H1 (cell line): ENCODE data around the gene OPCML. TPM values are rescaled to one million over a fixed set of nuclear protein-coding genes. Genes with fewer than 3 reads are reported as not detected.

Experiments used
- CHD1 ChIP-seq: IDR thresholded peaks from 2 replicates; pipeline ENCODE4 v1.6.1; 2012; ENCODE audit warnings: low read depth, low read length, improper control_type of control experiment
- KDM5A ChIP-seq: fragments of 200-600 bp; IDR thresholded peaks from 2 replicates; pipeline ENCODE4 v1.7.1; 2012; ENCODE audit warnings: mild to moderate bottlenecking, low read length, inconsistent platforms, mixed read lengths
- PHF8 ChIP-seq: fragments of 200-600 bp; sonication (generic); conservative IDR thresholded peaks from 2 replicates; pipeline ENCODE4 v1.7.1; 2012; ENCODE audit warnings: low read depth, mild to moderate bottlenecking, inconsistent platforms, low read length, moderate library complexity
- SIX5 ChIP-seq: IDR thresholded peaks from 2 replicates; pipeline ENCODE4 v1.6.1; 2011; ENCODE audit warnings: mild to moderate bottlenecking, low read depth, low read length
- SP2 ChIP-seq: IDR thresholded peaks from 2 replicates; pipeline ENCODE4 v1.6.1; 2012; ENCODE audit warnings: mild to moderate bottlenecking, low read length, inconsistent platforms
- ZNF274 ChIP-seq: IDR thresholded peaks from 2 replicates; pipeline ENCODE4 v1.7.0; 2012; ENCODE audit warnings: low read length, borderline replicate concordance; ENCODE audit errors: extremely low read depth
- polyA plus RNA-seq, 7 experiments: library from polyadenylated mRNA; depleted of rRNA in 3 of 7; stranded (reverse) in 5 of 7; unstranded in 2 of 7; fragments of >200 nt in 5 of 7; fragments of 200-250 nt in 2 of 7; gene quantifications; 1 replicate in 5 of 7; 2 replicates in 1 of 7; 4 replicates in 1 of 7; pipeline versions ENCODE4 v1.2.1 to v1.2.3, GENCODE V29; 2011 to 2013; ENCODE audit warnings: missing spikeins in 2 of 7, mixed read lengths in 2 of 7
- total RNA-seq: library from RNA; stranded (reverse); fragmentation: NEBNext Ultra II Directional; extraction: Animal tissue kit (Norgen Biotek cat#: 25700); gene quantifications from 2 replicates; pipeline ENCODE4 v1.2.1, GENCODE V29; 2021

Gene OPCML
- total and polyA plus RNA-seq, 2 of the 8 experiments (the other 6 are each of a cell fraction or from before 2014, with no cell fraction given) = 2.3 to 3.1 TPM

DNA sequence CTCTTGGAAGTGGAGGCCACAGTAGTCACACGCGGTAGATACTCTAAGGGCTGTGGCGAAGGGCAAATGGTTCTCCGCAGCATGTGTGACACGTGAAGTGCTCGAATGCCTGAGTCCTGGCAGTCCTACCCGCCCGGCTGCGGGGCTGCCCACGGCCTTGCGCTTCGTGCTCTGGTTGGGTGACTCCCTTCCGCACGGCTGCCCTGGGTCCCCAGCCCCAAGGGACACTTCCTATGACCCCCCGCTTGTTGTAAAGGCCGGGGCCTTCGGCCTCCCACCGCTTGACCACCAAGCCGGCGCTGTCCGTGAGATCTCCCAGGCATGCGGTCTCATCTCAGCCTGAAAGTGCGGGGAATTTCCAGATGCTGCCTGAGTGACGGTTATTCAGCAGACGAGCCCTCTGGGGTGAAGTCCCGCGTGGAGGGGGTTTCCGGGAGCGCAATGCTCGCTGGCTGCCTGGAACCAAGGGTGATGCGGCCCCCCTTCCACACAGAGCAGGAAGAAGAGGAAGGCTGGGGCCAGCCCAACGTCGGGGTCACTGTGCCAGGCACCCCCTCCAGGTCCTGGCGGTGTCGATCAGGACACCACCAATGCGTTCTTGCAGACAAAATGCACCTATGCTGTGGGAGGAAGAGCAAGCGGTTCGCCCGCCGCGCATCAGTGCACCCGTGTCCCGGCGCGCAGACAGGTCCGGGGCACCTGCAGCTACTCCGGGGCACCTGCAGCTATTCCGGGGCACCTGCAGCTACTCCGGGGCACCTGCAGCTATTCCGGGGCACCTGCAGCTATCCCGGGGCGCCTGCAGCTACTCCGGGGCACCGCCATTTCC lies 171.2 kb downstream of the OPCML start (continued):
- TF ChIP-seq KDM5A (no peak), PHF8 (no peak), SIX5 (no peak), ZNF274 (no peak), CHD1 (no peak), SP2 (no peak)
